ENCODE data around the gene PRKCA. TPM values are rescaled to one million over a fixed set of nuclear protein-coding genes. Genes with fewer than 3 reads are reported as not detected.

Gene PRKCA
- total RNA-seq, 1 donor from 2014 or later = 4.7 TPM

- DNase-seq (ENCODE audit: low read depth) = peak; percentile 29
- no peak overlapping the region for H3K4me3 ChIP-seq (ENCODE audit: low read depth, low read length)
- no peaks in the 10 kb centered on the region for H3K27me3 ChIP-seq (ENCODE audit: control insufficient read depth, insufficient read depth, low read length)
- no peaks in the 10 kb centered on the region for H3K36me3 ChIP-seq (ENCODE audit: control insufficient read depth, insufficient read depth, low read length)
- no peak for FAIRE-seq
- no peak for TF ChIP-seq CTCF (IDR thresholded peaks at IDR 0.05; ENCODE audit: insufficient read depth, low read length, severe bottlenecking)
Measured at GRCh38 chr17:66576473-66576872, 274.1 kb downstream of the PRKCA start.

GRCh38 chr17:66577041-66577440, 274.6 kb downstream of the PRKCA start:
- H3K4me3 ChIP-seq (ENCODE audit: low read depth, low read length) = no peak overlapping the region
- DNase-seq (ENCODE audit: low read depth) (no peak), FAIRE-seq (no peak)
- no peak for TF ChIP-seq CTCF (IDR thresholded peaks at IDR 0.05; ENCODE audit: insufficient read depth, low read length, severe bottlenecking)
- no peaks in the 10 kb centered on the region for H3K27me3 ChIP-seq (ENCODE audit: control insufficient read depth, insufficient read depth, low read length)
- no peaks in the 10 kb centered on the region for H3K36me3 ChIP-seq (ENCODE audit: control insufficient read depth, insufficient read depth, low read length)

- no peak for FAIRE-seq
- TF ChIP-seq CTCF (IDR thresholded peaks at IDR 0.05; ENCODE audit: insufficient read depth, low read length, severe bottlenecking) = no peak
- DNase-seq (ENCODE audit: low read depth) = no peak
- Histone ChIP-seq H3K4me3 (ENCODE audit: low read depth, low read length) (no peak overlapping the region), H3K27me3 (ENCODE audit: control insufficient read depth, insufficient read depth, low read length) (no peaks in the 10 kb centered on the region), H3K36me3 (ENCODE audit: control insufficient read depth, insufficient read depth, low read length) (no peaks in the 10 kb centered on the region)
Measured at GRCh38 chr17:66578781-66579489, 276.5 kb downstream of the PRKCA start.

- peak; percentile 86 for FAIRE-seq
Measured at GRCh38 chr17:66579556-66579955, 277.1 kb downstream of the PRKCA start.

GRCh38 chr17:66580184-66580955, 278.0 kb downstream of the PRKCA start:
- no peak for FAIRE-seq
- Histone ChIP-seq H3K27me3 (ENCODE audit: control insufficient read depth, insufficient read depth, low read length) (no peaks in the 10 kb centered on the region), H3K36me3 (ENCODE audit: control insufficient read depth, insufficient read depth, low read length) (no peaks in the 10 kb centered on the region), H3K4me3 (ENCODE audit: low read depth, low read length) (no peak overlapping the region)
- peak; percentile 19 for DNase-seq (ENCODE audit: low read depth)
- TF ChIP-seq CTCF (IDR thresholded peaks at IDR 0.05; ENCODE audit: insufficient read depth, low read length, severe bottlenecking) = no peak

More at GRCh38 chr17:66579556-66579955, 277.1 kb downstream of the PRKCA start:
- no peak for DNase-seq (ENCODE audit: low read depth)
- Histone ChIP-seq H3K27me3 (ENCODE audit: control insufficient read depth, insufficient read depth, low read length) (no peaks in the 10 kb centered on the region), H3K4me3 (ENCODE audit: low read depth, low read length) (no peak overlapping the region), H3K36me3 (ENCODE audit: control insufficient read depth, insufficient read depth, low read length) (no peaks in the 10 kb centered on the region)
- no peak for TF ChIP-seq CTCF (IDR thresholded peaks at IDR 0.05; ENCODE audit: insufficient read depth, low read length, severe bottlenecking)
